ENCODE measurements around the gene ZNF423. TPM values are rescaled to one million over a fixed set of nuclear protein-coding genes. Genes with fewer than 3 reads are reported as not detected.

The ZNF423 gene
- total and polyA plus RNA-seq, 2 experiments from 2014 or later: 14.9 to 41.8 TPM

- no peak for DNase-seq (ENCODE audit: low spot score)
- Histone ChIP-seq H2AFZ (no peak overlapping the region), H3K27ac (ENCODE audit: low read depth) (peak overlapping the region; percentile 23; the same call in 1 of the 2 replicates), H3K4me3 (no peak overlapping the region), H3K79me2 (replicated peaks; ENCODE audit: insufficient read depth) (peaks cover 88% of the 10 kb centered on the region), H3K4me2 (no peak overlapping the region), H3F3A (replicated peaks; ENCODE audit: low read depth) (no peaks in the 10 kb centered on the region; the same call in 1 of the 2 replicates), H3K4me1 (ENCODE audit: insufficient read depth) (peaks cover 65% of the 10 kb centered on the region), H3K36me3 (ENCODE audit: insufficient read depth) (no peaks in the 10 kb centered on the region), H3K27me3 (ENCODE audit: insufficient read depth) (no peaks in the 10 kb centered on the region), H3K9me2 (ENCODE audit: insufficient read depth) (no peaks in the 10 kb centered on the region), H4K20me1 (replicated peaks; ENCODE audit: insufficient read depth) (peaks cover 22% of the 10 kb centered on the region)
- ATAC-seq: no peak
- Mint-ChIP-seq H3K9me3 (no peaks in the 10 kb centered on the region), H3K4me3 (no peak overlapping the region), H3K36me3 (ENCODE audit: low read depth) (no peaks in the 10 kb centered on the region), H3K4me1 (peaks cover 80% of the 10 kb centered on the region), H3K27ac (peak overlapping the region; percentile 24; the same call in 1 of the 2 replicates), H3K27me3 (ENCODE audit: insufficient read depth, low read depth, poor library complexity) (peaks cover 15% of the 10 kb centered on the region)
- no peak for TF ChIP-seq EZH2phosphoT487 (IDR thresholded peaks at IDR 0.05; ENCODE audit: unreplicated experiment)
- no peak for TF ChIP-seq CTCF (conservative IDR thresholded peaks at IDR 0.05; ENCODE audit: low read depth in 2 of 2)
- TF ChIP-seq REST (IDR thresholded peaks at IDR 0.05; ENCODE audit: unreplicated experiment): no peak
- no peak for TF ChIP-seq ZNF114 (CRISPR knock-in tag; IDR thresholded peaks at IDR 0.05)
These were observed 12.2 kb downstream of the ZNF423 start for GRCh38 chr16:49843758-49844157.

GRCh38 chr16:49842972-49843371 is 12.9 kb downstream of the ZNF423 start:
- Histone ChIP-seq H3F3A (replicated peaks; ENCODE audit: low read depth) (no peaks in the 10 kb centered on the region; the same call in 1 of the 2 replicates), H2AFZ (no peak overlapping the region), H3K9me2 (ENCODE audit: insufficient read depth) (no peaks in the 10 kb centered on the region), H3K4me3 (no peak overlapping the region), H4K20me1 (replicated peaks; ENCODE audit: insufficient read depth) (peaks cover 16% of the 10 kb centered on the region), H3K27ac (ENCODE audit: low read depth) (no peak overlapping the region), H3K4me1 (ENCODE audit: insufficient read depth) (peaks cover 60% of the 10 kb centered on the region), H3K27me3 (ENCODE audit: insufficient read depth) (no peaks in the 10 kb centered on the region), H3K79me2 (replicated peaks; ENCODE audit: insufficient read depth) (peaks cover 84% of the 10 kb centered on the region), H3K4me2 (no peak overlapping the region), H3K36me3 (ENCODE audit: insufficient read depth) (no peaks in the 10 kb centered on the region)
- Mint-ChIP-seq H3K9me3 (no peaks in the 10 kb centered on the region), H3K27me3 (ENCODE audit: insufficient read depth, low read depth, poor library complexity) (peaks cover 15% of the 10 kb centered on the region), H3K36me3 (ENCODE audit: low read depth) (no peaks in the 10 kb centered on the region), H3K4me3 (no peak overlapping the region), H3K27ac (no peak overlapping the region), H3K4me1 (peaks cover 76% of the 10 kb centered on the region)
- DNase-seq (ENCODE audit: low spot score) (no peak), ATAC-seq (no peak)
- TF ChIP-seq ZNF114 (CRISPR knock-in tag; IDR thresholded peaks at IDR 0.05): no peak
